ENCODE results near the gene BSG.

- no peak for TF ChIP-seq CTCF (IDR thresholded peaks at IDR 0.05)
- no peak for TF ChIP-seq POLR2A (IDR thresholded peaks at IDR 0.05)
- no peak for TF ChIP-seq POLR2AphosphoS5 (IDR thresholded peaks at IDR 0.05)
Observed at GRCh38 chr19:620166-620862, 47.9 kb downstream of the BSG start.
